HUDEP-2 (cell line): ENCODE measurements around the gene B4GALNT1.
A peak's percentile ranks its signal among the peaks of the same experiment; 100 is the strongest.
"Not testable (repeated sequence)": the region's sequence is repeated elsewhere in the genome, so short reads cannot be mapped to it uniquely, and the experiment has no call there.

Experiments used
- DNase-seq, 76 experiments: peaks; one replicate each; lab custom pipeline; 2025; ENCODE audit not compliant: unreplicated experiment in 76 of 76; lab: John Stamatoyannopoulos, UW

The B4GALNT1 gene

DNA sequence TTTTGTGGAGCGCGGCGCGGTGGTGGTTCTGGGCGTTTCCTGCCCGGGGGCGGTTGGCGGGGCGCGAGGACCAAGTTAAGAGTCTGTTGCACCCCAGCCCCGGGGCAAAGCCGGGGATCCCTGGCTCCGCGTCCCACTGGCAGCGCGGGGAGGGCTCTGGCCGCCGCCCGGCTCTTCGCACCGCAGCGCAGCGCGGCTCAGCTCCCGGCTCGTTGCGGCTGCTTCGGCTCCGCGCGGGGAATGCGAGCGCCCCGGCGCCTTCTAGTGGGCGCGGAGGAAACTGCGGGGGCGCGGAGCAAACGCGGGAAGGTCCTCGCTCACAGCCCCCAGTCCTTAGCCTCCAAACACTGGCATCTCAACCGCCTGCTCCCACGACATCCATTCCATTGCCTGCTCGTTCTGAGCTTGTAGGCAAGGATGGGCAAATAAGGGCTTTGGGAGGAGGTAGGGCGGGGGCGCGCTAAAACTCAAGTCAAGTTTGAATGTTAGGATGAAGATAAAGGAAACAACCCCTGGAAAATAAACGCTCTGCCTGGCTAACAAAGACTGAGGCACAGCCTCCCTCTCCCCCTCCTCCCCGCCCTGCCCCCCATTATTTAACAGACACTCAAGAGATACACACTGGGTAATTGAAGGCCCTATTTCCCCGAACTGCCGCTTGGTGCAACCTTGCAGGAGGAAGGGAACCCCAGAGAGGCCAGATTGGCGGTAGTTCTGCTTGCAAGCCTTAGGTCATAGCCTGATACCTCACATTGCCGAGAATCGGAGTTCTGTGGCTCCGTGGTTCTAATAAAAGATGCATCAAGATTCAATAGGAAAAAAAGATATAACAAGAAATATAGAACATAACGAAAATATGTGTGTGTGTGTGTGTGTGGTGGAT, at the start of gene B4GALNT1:
Gene B4GALNT1 (minus strand): TSS at position 244 of the 883 bp plus-strand sequence. CDS start 1,069 bp downstream, outside the sequence.
- peak in 37 of 76 experiments; percentile 5 to 54 (median 33) for DNase-seq

DNA sequence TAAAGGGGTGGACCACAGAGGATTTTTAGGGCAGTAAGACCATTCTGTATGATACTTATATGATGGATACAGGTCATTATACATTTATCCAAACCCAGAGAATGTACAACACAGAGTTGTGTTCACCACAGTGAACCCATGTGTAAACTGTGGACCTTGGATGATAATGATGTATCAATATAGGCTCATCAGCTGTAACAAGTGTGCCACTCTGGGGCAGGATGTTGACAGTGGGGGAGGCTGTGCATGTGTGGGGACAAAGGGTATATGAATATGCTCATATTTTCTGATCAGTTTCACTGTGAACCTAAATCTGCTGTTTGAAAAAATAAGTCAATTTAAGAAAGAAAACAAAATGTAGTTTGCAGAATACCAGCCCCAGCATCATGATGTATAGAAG, 46.7 kb upstream of the B4GALNT1 start:
- no peak for DNase-seq

- DNase-seq: not testable (repeated sequence)
Observed at GRCh38 chr12:57677947-57678346, 44.9 kb upstream of the B4GALNT1 start.

DNA sequence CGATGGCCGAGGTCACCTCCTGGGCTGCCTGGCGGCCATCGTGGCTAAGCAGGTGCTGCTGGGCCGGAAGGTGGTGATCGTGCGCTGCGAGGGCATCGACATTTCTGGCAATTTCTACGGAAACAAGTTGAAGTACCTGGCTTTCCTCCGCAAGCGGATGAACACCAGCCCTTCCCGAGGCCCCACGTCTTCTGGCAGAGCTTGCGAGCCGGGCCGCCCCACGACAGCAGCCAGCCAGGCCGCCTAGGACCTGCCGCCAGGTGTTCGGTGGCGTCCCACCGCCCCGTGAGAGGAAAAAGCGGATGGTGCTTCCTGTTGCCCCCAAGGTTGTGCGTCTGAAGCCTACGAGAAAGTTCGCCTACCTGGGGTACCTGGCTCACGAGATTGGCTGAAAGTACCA, 41.7 kb upstream of the B4GALNT1 start:
- DNase-seq: no peak

- DNase-seq: no peak
Observed at GRCh38 chr12:57672801-57673200, 39.8 kb upstream of the B4GALNT1 start.

DNA sequence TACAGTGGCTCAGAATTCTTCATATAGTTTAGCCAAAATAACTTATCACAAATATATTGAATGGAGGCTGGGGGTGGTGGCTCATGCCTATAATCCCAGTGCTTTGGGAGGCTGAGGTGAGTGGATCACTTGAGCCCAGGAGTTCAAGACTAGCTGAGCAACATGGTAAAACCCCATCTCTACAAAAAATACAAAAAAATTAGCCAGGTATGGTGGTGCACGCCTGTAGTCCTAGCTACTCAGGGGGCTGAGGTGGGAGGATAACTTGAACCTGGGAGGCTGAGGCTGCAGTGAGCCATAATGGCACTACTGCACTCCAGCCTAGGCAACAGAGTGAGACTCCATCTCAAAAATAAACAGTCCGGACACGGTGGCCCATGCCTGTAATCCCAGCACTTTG, 38.8 kb upstream of the B4GALNT1 start:
- DNase-seq: not testable (repeated sequence)

- not testable (repeated sequence) for DNase-seq
Observed at GRCh38 chr12:57669691-57670090, 36.7 kb upstream of the B4GALNT1 start.

GRCh38 chr12:57666897-57667296, 33.9 kb upstream of the B4GALNT1 start:
- no peak for DNase-seq

DNA sequence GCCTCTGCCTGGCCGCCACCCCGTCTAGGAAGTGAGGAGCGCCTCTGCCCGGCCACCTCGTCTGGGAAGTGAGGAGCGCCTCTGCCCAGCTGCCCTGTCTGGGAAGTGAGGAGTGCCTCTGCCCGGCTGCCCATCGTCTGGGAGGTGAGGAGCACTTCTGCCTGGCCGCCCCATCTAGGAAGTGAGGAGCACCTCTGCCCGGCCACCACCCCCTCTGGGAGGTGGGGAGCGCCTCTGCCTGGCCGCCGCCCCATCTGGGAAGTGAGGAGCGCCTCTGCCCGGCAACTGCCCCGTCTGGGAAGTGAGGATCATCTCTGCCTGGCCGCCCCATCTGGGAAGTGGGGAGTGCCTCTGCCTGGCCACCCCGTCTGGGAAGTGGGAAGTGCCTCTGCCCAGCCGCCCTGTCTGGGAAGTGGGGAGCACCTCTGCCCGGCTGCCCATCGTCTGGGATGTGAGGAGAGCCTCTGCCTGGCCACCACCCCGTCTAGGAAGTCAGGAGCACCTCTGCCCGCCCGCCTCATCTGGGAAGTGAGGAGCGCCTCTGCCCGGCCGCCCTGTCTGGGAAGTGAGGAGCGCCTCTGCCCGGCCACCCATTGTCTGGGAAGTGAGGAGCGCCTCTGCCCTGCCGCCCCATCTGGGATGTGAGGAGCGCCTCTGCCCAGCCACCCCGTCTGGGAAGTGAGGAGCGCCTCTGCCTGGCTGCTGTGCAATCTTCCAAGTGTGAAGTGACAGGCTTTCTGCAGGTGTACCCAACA, 32.2 kb upstream of the B4GALNT1 start:
- DNase-seq: not testable (repeated sequence)

- DNase-seq: no peak
Observed at GRCh38 chr12:57661376-57661775, 28.4 kb upstream of the B4GALNT1 start.

GRCh38 chr12:57658890-57659289, 25.9 kb upstream of the B4GALNT1 start:
- no peak for DNase-seq

DNA sequence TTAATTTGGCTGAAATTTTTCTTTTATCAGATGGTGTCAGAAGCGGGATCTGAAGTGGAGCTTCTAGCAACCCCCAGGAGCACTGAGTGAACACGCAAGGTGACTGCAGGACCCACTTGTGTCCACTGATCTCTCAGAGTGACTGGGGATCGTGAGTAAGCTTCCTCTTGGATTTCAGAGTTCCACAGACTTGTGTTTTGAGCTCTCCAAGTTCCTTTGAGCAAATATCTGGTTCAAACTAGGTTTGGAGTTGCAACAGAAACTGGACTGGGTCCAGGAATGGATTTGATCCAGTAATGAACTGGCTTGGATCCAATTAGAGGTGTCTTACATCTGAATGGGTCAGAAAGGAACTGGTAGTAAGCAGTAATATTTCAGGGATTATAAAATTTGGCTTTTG, 24.7 kb upstream of the B4GALNT1 start:
- no peak for DNase-seq

DNA sequence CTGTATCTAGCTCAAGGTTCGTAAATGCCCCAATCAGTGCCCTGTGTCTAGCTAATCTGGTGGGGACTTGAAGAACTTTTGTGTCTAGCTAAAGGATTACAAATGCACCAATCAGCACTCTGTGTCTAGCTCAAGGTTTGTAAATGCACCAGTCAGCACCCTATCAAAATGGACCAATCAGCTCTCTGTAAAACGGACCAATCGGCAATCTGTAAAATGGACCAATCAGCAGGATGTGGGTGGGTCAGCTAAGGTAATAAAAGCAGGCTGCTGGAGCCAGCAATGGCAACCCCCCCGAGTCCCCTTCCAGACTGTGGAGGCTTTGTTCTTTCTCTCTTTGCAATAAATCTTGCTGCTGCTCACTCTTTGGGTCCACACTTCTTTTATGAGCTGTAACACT, 23.4 kb upstream of the B4GALNT1 start:
- not testable (repeated sequence) for DNase-seq

GRCh38 chr12:57655541-57656240, 22.7 kb upstream of the B4GALNT1 start:
- DNase-seq: no peak

DNA sequence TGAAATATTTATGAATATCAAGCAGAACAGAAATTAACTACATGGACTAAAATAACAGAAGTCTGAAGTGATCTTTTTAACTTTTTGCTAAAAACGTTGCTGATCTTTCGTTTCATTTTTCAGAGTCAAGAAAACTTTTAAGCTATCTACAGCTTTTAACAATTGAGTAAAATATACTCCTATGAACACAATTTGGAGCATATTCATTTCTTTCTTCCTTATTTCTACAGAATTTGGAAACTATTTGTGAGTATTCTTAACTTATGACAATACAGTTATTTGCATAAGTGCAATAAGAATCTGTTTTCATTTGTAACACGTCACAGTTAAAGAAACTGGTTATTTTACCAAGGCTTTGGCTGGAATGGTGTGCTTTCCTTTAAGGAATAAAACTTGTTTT, 21.0 kb upstream of the B4GALNT1 start:
- DNase-seq: no peak

DNA sequence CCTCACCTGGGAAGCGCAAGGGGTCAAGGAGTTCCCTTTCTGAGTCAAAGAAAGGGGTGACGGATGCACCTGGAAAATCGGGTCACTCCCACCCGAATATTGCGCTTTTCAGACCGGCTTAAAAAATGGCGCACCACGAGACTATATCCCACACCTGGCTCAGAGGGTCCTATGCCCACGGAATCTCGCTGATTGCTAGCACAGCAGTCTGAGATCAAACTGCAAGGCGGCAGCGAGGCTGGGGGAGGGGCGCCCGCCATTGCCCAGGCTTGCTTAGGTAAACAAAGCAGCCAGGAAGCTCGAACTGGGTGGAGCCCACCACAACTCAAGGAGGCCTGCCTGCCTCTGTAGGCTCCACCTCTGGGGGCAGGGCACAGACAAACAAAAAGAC, 13.7 kb upstream of the B4GALNT1 start:
- not testable (repeated sequence) for DNase-seq

DNA sequence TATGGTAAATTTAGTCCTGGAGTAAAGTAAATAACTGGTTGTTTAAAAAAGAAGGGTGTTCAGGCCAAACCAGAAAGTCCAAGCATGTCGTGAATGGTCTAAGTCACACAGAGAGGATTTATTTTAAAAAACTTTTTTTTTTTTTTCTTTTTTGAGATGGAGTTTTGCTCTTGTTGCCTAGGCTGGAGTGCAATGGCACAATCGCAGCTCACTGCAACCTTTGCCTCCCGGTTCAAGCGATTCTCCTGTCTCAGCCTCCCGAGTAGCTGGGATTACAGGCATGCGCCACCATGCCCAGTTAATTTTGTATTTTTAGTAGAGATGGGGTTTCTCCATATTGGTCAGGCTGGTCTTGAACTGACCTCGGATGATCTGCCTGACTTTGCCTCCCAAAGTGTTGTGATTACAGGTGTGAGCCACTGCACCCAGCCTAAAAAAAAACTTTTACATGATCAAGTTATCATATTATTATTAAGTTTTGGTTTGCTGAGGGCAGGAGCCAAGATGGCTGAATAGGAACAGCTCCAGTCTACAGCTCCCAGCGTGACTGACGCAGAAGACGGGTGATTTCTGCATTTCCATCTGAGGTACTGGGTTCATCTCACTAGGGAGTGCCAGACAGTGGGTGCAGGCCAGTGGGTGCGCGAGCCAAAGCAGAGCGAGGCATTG, 13.1 kb upstream of the B4GALNT1 start:
- peak in 3 of 76 experiments; percentile 5 to 18 (median 7) for DNase-seq

DNA sequence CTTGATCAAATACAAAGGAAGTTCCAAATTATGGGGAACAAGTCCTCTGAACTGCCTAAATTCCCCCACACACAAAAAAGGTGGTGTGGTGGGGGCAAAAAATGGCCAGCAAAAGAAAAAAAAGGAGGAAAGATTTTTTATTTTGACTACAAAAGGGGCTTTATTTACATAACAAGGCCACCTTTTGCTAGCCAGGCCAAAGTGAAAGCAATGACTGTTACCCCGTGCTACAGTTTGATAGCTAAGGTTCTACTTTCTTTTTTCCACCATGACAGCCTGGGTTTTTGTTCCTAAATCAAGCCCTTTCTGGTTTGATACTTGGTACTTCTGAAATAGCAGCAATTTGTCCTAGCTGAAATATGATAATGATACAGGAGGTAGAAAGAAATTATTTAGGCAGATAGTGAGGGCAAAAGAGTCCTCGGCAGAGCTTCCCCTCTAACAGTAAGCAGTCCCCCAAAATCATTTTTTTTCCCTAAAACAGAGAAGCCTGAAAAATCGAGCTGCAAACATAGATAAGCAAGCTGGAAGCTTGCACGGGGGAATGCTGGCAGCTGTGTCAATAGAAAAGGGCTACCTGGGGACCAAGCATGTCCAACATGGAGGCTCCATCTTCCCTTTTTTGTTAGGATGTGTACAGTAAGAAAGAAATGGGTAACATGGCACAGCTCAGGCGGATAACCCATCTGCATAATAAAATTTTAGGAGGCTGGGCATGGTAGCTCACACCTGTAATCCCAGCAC, 8.9 kb upstream of the B4GALNT1 start:
- DNase-seq: no peak

DNA sequence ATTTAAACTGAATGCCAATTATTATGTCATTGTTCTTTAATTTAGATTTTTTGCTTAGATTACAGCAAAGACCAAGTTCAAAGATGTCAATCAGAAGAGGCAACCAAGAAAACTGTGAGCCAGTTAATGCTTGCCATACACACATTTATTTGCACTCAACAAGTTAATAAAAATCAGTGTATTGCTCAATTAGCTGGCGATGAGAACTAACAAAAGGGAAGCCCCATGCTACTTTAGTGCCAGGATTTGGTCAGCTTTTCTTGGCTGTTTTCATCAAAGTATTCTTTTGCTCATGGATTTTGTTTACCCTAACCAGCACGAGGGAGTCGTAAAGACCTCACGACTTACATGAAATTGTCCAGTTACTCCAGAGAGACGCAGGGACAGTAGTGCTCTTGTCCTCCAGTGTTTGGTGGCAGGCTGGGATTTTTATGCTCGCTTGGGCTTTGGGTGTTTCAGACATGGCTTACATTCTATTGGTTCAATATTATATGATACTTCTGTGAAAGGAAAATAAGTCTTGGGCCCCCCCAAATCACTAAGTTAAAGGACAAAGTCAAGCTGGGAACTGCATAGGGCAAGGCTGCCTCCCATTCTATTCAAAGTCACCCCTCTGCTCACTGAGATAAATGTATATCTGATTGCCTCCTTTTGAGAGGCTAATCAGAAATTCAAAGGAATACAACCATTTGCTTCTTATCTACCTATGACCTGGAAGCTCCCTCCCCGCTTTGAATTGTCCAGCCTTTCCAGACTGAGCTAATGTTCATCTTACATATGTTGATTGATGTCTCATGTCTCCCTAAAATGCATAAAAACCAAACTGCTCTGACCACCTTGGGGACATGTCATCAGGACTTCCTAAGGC, 7.4 kb upstream of the B4GALNT1 start:
- no peak for DNase-seq
